ENCODE measurements around the gene CELF5.
"Not testable (repeated sequence)": the region's sequence is repeated elsewhere in the genome, so short reads cannot be mapped to it uniquely, and the experiment has no call there.

Gene CELF5

DNA sequence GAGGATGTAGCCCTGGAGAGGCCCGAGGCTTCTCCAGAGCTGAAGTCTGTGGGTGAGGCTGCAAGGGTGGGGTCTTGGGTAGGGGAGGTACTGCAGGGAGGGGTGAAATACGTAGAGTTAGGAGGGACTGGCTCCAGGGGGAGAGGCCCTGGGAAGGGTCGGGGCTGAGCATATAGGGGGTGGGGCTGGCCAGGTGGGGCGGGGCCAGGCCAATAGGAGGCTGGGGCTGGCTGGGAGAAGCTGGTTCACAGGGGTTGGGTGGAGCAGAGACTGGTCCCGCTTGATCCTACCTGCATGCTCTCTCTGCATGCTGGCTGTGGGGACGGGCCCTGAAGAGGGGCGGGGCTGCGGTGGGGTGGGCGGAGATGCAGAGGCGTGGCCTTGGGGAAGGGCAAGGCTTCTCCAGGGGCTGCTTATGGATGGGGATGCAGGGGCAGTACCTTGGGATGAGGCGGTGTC lies 51.9 kb downstream of the CELF5 start:
- peak; percentile 84 for DNase-seq

DNA sequence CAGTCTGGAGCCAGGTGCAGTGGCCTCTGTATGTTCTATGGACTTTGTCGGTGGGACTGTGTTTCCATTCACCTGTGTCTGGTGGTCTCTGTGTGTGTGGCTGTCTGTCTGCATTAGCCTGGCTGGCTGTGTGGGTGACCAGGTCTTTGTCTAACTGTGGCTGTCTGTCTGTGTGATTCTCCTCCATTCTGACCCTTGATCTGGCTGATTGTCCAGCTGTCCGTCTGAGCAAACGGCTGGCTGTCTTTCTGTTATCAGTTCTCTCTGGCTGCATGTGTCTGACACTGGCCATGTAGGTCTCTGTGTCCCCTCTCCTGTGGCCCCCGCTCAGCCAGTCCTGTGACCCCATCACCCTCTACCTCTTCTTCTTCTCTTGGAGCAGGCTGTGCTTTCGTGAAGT lies 53.2 kb downstream of the CELF5 start:
- no peak for DNase-seq

DNA sequence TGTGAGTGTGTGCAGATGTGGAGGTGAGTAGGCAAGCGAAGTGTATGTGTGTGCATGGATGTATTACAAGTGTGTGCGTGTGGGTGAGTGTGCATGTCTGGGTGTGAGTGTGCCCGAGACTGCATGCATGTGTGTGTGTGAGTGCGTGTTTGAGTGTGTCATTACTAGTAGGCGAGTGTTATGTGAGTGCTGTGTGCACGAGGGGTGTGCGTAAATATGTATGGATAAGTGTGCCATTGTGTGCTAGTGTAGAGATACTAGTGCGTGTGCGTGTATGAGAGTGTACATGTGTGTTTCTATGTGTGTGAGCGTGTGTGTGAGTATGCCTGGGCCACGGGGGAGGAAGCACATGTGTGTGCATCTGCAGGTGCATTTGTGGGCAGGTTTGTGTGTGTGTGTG lies 53.8 kb downstream of the CELF5 start:
- no peak for DNase-seq

- no peak for DNase-seq
Observed at GRCh38 chr19:3278749-3279148, 54.3 kb downstream of the CELF5 start.

DNA sequence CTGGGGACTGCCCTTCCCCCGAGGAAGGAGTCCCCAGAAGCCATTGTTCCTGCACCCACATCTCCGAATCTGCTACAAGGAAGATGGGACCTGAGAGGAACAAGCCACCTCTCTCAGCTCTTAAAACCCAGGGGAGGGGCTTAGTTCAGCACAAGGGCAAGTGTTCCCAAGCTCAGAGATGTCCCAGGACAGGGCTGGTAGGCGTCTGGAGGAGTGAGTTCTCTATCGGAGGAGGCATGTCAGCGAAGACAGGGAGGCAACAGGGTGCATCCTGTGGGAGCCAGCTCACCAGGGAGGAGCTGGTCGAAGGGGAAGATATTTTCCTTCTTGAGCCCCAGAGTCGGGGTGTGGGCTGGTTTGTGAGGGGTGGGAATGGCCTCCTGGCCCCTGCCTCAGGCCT lies 54.8 kb downstream of the CELF5 start:
- DNase-seq, result no peak

DNA sequence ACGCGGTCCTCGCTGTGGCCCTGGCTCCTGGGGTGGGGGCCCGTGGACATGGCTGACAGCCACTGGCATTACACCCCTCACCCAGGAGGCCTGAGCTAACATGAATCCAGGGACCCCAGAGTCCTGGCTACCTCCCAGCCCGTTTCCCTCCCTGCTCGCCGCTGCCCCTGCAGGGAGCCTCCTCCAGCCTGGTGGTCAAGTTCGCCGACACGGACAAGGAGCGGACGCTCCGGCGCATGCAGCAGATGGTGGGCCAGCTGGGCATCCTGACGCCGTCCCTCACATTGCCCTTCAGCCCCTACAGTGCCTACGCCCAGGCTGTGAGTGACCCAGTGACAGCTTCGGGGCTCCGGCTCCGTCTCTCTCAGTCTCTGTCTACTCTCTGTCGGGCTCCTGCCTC lies 56.6 kb downstream of the CELF5 start:
- no peak for DNase-seq

- no peak for DNase-seq
Observed at GRCh38 chr19:3282155-3282554, 57.7 kb downstream of the CELF5 start.

DNA sequence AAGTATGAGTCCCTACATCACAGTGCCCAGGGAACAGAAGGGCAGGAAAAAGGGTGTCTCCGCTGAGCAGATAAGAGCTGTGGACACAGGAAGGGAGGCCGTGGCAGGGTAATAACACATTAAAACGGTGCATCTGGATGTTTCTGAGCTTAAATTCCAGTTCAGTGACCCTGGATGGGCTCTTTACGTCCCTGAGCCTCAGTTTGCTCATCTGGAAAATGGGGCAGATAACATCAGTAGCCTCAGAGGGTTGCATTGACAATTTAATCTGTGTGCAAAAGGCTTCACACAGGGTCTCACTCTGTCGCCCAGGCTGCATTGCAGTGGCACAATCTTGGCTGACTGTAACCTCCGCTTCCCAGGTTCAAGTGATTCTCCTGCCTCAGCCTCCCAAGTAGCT lies 58.1 kb downstream of the CELF5 start:
- DNase-seq, result no peak

DNA sequence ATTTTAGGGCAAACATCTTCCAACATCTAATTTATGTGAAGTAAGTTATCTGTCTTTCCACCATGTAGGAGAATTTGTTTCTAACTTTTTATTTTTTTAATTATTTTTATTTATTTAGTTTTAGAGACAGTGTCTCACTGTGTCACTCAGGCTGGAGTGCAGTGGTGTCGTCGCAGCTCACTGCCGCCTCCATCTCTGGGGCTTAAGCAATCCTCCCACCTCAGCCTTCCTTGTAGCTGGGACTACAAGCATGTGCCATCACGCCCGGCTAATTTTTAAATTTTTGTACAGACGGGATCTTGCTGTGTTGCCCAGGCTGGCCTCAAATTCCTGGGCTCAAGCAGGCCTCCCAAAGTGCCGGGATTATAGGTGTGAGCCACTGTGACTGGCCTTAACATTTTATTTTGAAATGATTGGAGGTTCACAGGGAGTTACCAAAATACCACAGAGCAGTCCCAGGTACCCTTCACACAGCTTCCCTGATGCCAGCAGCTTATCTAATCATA lies 58.8 kb downstream of the CELF5 start:
- no peak for DNase-seq

GRCh38 chr19:3283886-3284657 lies 59.6 kb downstream of the CELF5 start:
- no peak for DNase-seq

DNA sequence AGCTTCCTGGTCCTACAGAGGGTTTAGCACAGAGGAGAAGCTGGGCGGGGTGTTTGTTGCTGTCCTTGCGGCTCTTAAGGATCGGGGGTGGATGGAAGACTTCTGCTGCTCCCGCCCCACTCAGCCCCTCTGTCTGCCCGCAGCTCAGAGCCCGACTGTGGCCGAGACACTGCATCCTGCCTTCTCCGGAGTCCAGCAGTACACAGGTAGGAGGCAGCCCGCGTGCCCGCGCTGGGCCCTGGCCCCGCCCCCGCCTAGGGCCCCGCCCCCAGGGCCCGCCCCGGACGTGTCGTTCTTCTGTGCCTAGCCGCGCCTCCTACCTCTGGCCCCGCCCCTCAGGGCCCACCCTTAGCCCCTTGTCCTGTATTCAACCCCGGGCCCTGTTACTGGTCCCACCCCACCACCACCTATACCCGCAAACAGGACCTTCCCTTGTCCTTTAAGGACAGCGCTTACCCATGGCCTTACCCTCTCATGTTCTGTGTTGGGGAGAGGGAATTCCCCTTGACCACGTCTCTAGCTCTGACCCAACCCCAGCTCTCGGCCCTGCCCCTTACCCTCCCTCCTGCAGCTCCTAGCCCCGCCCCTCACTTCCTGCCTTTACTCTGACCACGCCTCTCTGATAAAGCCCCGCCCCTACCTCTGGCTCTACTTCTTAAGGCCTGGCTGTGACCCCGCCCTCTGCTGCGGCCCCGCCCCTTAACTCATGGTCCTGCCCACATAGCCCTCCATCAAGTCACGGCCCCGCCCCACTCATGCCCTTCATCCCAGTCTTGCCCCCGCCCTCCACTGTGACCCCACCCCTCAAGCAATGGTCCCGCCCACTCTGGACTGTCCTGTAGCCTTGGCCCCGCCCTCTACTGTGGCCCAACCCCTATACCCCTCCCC lies 60.5 kb downstream of the CELF5 start:
- DNase-seq, result peak; percentile 83

- peak; percentile 80 for DNase-seq
Observed at GRCh38 chr19:3285647-3286176, 61.3 kb downstream of the CELF5 start.

- DNase-seq, result no peak
Observed at GRCh38 chr19:3287814-3288213, 63.4 kb downstream of the CELF5 start.

GRCh38 chr19:3288437-3288836 lies 64.0 kb downstream of the CELF5 start:
- DNase-seq, result not testable (repeated sequence)

DNA sequence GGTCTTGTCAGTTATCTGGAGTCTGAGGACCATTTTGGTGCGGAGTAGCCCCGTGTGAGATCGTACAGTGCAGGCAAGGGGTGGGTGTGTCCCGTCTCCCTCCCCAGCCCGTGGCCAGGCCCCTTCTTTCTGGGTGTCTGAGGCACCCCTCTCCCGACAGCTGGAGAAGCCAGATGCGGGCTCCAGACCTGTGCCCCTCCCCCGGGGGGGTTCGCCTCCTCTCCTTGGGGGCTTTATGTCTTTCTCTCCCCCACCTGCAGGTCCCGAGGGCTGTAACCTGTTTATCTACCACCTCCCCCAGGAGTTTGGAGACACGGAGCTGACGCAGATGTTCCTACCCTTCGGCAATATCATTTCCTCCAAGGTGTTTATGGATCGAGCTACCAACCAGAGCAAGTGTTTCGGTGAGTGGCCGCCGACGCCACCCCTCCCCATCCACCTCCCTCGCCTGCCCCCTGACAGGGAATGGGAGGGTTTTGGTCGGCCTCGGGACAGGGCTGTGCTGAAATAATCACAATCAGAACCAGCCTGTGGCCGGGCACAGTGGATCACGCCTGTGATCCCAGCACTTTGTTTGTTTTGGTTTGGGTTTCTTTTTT lies 65.6 kb downstream of the CELF5 start:
- DNase-seq, result no peak

- DNase-seq, result not testable (repeated sequence)
Observed at GRCh38 chr19:3290858-3291257, 66.4 kb downstream of the CELF5 start.

- DNase-seq, result no peak
Observed at GRCh38 chr19:3291644-3292043, 67.2 kb downstream of the CELF5 start.

DNA sequence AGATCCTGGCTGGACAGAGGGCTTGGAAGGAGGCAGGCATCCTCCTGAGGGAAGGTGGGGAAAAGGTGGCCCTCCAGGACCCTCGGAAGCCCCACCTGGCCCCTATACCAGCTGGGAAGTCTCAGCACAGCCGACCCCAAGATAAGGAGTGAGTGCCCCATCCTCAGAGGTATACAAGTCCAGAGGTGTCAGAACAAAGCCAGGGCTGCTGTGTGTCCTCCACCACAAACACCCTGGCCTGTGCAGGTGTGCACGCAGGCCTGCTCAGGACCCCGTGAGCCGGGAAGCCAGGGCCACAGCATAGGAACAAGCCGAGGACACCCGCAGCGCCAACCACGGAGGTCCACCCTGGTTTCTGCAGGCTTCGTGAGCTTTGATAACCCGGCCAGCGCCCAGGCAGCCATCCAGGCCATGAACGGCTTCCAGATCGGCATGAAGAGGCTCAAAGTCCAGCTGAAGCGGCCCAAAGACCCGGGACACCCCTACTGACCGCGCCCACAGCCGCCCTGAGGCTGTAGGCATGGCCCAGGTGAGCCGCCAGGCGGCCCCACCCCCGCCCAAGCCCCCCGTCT lies 68.6 kb downstream of the CELF5 start:
- no peak for DNase-seq

DNA sequence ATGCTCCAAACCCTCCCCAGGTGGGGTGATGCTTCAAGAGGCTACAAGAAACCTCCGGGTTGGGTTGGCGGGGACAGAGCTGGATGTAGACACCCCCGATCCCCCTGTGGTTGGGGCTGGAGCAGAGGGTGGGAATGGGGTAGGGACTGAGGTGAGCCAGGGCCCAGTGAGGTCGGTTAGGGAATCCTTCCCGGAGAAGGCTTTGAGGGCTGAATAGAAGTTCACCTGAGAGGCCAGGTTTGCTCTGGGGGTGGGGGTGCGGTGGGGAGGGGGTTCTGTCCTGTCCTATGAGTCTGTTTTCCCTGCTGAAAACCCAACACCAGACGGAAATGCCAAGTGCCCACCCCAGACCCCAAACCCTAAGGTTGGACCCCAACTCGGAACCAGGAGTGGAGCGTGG lies 69.1 kb downstream of the CELF5 start:
- DNase-seq, result no peak

- DNase-seq, result no peak
Observed at GRCh38 chr19:3294080-3294850, 69.8 kb downstream of the CELF5 start.

GRCh38 chr19:3295581-3295980 lies 71.1 kb downstream of the CELF5 start:
- no peak for DNase-seq

GRCh38 chr19:3296034-3296433 lies 71.6 kb downstream of the CELF5 start:
- DNase-seq, result no peak

Measured in NCI-H82 (cell line).